SK-N-SH (cell line): ENCODE results near the gene GP1BA. TPM values are rescaled to one million over a fixed set of nuclear protein-coding genes. Genes with fewer than 3 reads are reported as not detected.

Source experiments
- EZH2phosphoT487 ChIP-seq: fragments of 200-600 bp; sonication (generic); IDR thresholded peaks from 2 replicates; pipeline ENCODE4 v1.6.1; 2017; ENCODE audit warnings: low read depth, mixed run types, mild to moderate bottlenecking, antibody characterized with exemption, moderate library complexity, borderline replicate concordance
- FOSL2 ChIP-seq: IDR thresholded peaks from 2 replicates; pipeline ENCODE4 v1.4.0; 2012; ENCODE audit warnings: low read depth, mild to moderate bottlenecking, moderate library complexity, borderline replicate concordance
- FOXJ3 ChIP-seq: sonication (generic); formaldehyde crosslinking; IDR thresholded peaks from 2 replicates; pipeline ENCODE4 v1.5.1; 2020; ENCODE audit warnings: mild to moderate bottlenecking, missing genetic modification reagents
- GATA2 ChIP-seq: sonication (generic); formaldehyde crosslinking; IDR thresholded peaks from 2 replicates; pipeline ENCODE4 v1.5.0; 2020; ENCODE audit warnings: mild to moderate bottlenecking, missing genetic modification reagents
- JUND ChIP-seq: IDR thresholded peaks from 2 replicates; pipeline ENCODE4 v1.4.0; 2012
- NRF1 ChIP-seq: IDR thresholded peaks from 2 replicates; pipeline ENCODE4 v1.6.1; 2012; ENCODE audit warnings: low read depth, mild to moderate bottlenecking, low read length
- RCOR1 ChIP-seq: fragments of 150-350 bp; IDR thresholded peaks from 2 replicates; pipeline ENCODE4 v1.6.1; 2017; ENCODE audit warnings: antibody characterized with exemption, low read length
- RXRA ChIP-seq: IDR thresholded peaks from 2 replicates; pipeline ENCODE4 v1.4.0; 2012; ENCODE audit warnings: low read depth, mild to moderate bottlenecking, borderline replicate concordance
- polyA plus RNA-seq, 3 experiments: library from polyadenylated mRNA; depleted of rRNA; stranded (reverse); fragments of >200 nt; gene quantifications; 2 replicates each; pipeline ENCODE4 v1.2.3, GENCODE V29; 2012
- TF ChIP-seq, protein P1 (sequence below): IDR thresholded peaks from 2 replicates; pipeline ENCODE4 v1.6.1; 2012; ENCODE audit warnings: mild to moderate bottlenecking, low read depth, low read length, moderate library complexity
- TF ChIP-seq, protein P2 (sequence below): IDR thresholded peaks from 2 replicates; pipeline ENCODE4 v1.4.0; 2012; ENCODE audit warnings: low read depth, borderline replicate concordance
- TF ChIP-seq, protein P3 (sequence below): fragments of 150-350 bp; IDR thresholded peaks from 2 replicates; pipeline ENCODE4 v1.6.1; 2017; ENCODE audit warnings: antibody characterized with exemption, low read length, low read depth, borderline replicate concordance

Gene GP1BA
- polyA plus RNA-seq, 1 of the 3 experiments (the other 2 are of a cell fraction), result not detected

DNA sequence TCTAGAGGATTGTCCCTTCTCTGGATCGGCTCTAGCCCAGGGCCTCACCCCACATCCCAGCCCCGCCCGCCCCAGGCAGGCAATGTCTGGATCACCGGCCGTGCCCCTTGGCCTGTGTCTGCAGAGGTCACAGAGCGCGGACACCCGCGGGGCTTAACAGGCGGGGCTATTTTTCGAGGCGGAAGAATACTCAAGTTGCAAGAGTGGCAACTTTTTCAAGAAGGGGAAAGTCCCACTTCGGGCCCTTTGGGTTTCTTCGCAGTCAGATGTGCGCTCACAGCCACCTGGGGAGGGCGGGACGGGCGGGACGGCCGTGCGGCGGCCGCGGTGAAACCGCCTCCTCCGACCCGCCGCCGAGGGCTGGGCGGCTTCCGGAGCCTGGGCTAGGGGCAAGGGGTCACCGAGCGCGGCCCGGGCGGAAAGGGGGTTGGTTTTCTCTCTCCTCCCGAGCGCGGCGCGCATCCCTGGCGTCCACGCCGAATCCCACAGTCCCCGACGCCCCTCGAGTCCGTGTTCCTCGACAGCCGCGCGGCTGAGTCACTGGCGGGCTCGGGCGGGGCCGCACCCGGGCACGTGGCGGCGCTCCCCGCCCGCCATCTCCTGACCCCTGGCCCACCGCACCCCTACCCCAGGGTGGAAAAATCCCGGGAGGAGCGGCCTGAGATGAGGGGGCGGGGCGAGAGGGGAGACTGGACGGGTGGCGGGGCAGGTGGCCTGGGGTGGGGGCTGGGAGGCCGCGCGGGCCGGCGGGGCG is 17.4 kb downstream of the GP1BA start (continued):
- TF ChIP-seq, protein P1, sequence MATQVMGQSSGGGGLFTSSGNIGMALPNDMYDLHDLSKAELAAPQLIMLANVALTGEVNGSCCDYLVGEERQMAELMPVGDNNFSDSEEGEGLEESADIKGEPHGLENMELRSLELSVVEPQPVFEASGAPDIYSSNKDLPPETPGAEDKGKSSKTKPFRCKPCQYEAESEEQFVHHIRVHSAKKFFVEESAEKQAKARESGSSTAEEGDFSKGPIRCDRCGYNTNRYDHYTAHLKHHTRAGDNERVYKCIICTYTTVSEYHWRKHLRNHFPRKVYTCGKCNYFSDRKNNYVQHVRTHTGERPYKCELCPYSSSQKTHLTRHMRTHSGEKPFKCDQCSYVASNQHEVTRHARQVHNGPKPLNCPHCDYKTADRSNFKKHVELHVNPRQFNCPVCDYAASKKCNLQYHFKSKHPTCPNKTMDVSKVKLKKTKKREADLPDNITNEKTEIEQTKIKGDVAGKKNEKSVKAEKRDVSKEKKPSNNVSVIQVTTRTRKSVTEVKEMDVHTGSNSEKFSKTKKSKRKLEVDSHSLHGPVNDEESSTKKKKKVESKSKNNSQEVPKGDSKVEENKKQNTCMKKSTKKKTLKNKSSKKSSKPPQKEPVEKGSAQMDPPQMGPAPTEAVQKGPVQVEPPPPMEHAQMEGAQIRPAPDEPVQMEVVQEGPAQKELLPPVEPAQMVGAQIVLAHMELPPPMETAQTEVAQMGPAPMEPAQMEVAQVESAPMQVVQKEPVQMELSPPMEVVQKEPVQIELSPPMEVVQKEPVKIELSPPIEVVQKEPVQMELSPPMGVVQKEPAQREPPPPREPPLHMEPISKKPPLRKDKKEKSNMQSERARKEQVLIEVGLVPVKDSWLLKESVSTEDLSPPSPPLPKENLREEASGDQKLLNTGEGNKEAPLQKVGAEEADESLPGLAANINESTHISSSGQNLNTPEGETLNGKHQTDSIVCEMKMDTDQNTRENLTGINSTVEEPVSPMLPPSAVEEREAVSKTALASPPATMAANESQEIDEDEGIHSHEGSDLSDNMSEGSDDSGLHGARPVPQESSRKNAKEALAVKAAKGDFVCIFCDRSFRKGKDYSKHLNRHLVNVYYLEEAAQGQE, result no peak
- TF ChIP-seq, protein P2, sequence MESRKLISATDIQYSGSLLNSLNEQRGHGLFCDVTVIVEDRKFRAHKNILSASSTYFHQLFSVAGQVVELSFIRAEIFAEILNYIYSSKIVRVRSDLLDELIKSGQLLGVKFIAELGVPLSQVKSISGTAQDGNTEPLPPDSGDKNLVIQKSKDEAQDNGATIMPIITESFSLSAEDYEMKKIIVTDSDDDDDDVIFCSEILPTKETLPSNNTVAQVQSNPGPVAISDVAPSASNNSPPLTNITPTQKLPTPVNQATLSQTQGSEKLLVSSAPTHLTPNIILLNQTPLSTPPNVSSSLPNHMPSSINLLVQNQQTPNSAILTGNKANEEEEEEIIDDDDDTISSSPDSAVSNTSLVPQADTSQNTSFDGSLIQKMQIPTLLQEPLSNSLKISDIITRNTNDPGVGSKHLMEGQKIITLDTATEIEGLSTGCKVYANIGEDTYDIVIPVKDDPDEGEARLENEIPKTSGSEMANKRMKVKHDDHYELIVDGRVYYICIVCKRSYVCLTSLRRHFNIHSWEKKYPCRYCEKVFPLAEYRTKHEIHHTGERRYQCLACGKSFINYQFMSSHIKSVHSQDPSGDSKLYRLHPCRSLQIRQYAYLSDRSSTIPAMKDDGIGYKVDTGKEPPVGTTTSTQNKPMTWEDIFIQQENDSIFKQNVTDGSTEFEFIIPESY, result no peak
- TF ChIP-seq, protein P3, sequence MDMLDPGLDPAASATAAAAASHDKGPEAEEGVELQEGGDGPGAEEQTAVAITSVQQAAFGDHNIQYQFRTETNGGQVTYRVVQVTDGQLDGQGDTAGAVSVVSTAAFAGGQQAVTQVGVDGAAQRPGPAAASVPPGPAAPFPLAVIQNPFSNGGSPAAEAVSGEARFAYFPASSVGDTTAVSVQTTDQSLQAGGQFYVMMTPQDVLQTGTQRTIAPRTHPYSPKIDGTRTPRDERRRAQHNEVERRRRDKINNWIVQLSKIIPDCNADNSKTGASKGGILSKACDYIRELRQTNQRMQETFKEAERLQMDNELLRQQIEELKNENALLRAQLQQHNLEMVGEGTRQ, result no peak
- TF ChIP-seq RCOR1 (no peak), EZH2phosphoT487 (no peak), NRF1 (no peak), FOSL2 (peak; percentile 12; the same call in 1 of the 2 replicates), FOXJ3 (CRISPR knock-in tag) (no peak), GATA2 (CRISPR knock-in tag) (no peak), RXRA (no peak; the same call in 1 of the 2 replicates), JUND (no peak)
